Panc1 (cell line): Measurements from ENCODE around the gene TNK1. TPM values are rescaled to one million over a fixed set of nuclear protein-coding genes. Genes with fewer than 3 reads are reported as not detected.

Source experiments
- ATAC-seq: fragments of 200-7000 bp; cut with Tn5 transposase; 2 replicates; pipeline ENCODE4 v1.9.1; 2020; ENCODE audit warnings: mild to moderate bottlenecking, moderate library complexity
- BruUV-seq: library from RNA; stranded (reverse); fragments of 400-500 nt; replicated peaks from 2 replicates; lab custom pipeline; 2021; lab: Mats Ljungman, UMichigan
- CTCF ChIA-PET: fragments of 300-600 bp; sonication (Branson Sonifier 250); formaldehyde crosslinking; loops from one replicate; lab custom pipeline; 2022; ENCODE audit warnings: antibody characterized with exemption; lab: Charles Lee
- POLR2A ChIA-PET: fragments of 300-600 bp; sonication (Branson Sonifier 250); formaldehyde crosslinking; loops from one replicate; lab custom pipeline; 2022; ENCODE audit warnings: antibody characterized with exemption; lab: Charles Lee
- DNase-seq: peaks from one replicate; pipeline ENCODE4 v3.0.0-alpha.2; 2010; ENCODE audit warnings: low read depth, low spot score
- H3K27ac ChIP-seq: 2 replicates; pipeline ENCODE4 v1.5.1; 2011; ENCODE audit warnings: mild to moderate bottlenecking, low read length, inconsistent platforms
- H3K27me3 ChIP-seq: fragments of 200-500 bp; sonication (Bioruptor generic); 2 replicates; pipeline ENCODE4 v1.6.0; 2014; ENCODE audit warnings: low read length, inconsistent platforms; ENCODE audit not compliant: control insufficient read depth, insufficient read depth
- H3K36me3 ChIP-seq: fragments of 200-500 bp; sonication (Bioruptor generic); 2 replicates; pipeline ENCODE4 v1.5.1; 2014; ENCODE audit warnings: inconsistent platforms, mild to moderate bottlenecking, low read length, moderate library complexity; ENCODE audit not compliant: control insufficient read depth, insufficient read depth
- H3K4me1 ChIP-seq: 2 replicates; pipeline ENCODE4 v1.5.1; 2011; ENCODE audit warnings: inconsistent platforms, mild to moderate bottlenecking, low read length, moderate library complexity; ENCODE audit not compliant: control insufficient read depth, insufficient read depth
- H3K4me3 ChIP-seq, 2 experiments: 2 replicates each; pipeline ENCODE4 v1.5.1; 2011 to 2012; ENCODE audit warnings: low read depth in 2 of 2, low read length in 2 of 2, mild to moderate bottlenecking in 2 of 2, inconsistent platforms in 1 of 2, moderate library complexity in 1 of 2
- H3K9me3 ChIP-seq: fragments of 200-500 bp; sonication (Bioruptor generic); 2 replicates; pipeline ENCODE4 v1.5.1; 2014; ENCODE audit warnings: low read depth, mild to moderate bottlenecking, inconsistent platforms, low read length, moderate library complexity; ENCODE audit not compliant: control insufficient read depth, insufficient read depth
- POLR2AphosphoS5 ChIP-seq: IDR thresholded peaks from 2 replicates; pipeline ENCODE4 v1.6.1; 2012; ENCODE audit warnings: mild to moderate bottlenecking, low read depth, low read length, moderate library complexity
- SIN3A ChIP-seq: IDR thresholded peaks from 2 replicates; pipeline ENCODE4 v1.6.1; 2012; ENCODE audit warnings: low read depth, mild to moderate bottlenecking, low read length, moderate library complexity, borderline replicate concordance; ENCODE audit not compliant: insufficient read depth
- TCF7L2 ChIP-seq: IDR thresholded peaks from 2 replicates; pipeline ENCODE4 v1.6.1; 2011; ENCODE audit warnings: mild to moderate bottlenecking, low read depth, low read length, inconsistent platforms
- in situ Hi-C: cut with HindIII; loops from 2 replicates; pipeline ENCODE4 v1.10.0; 2016; ENCODE audit warnings: low sequenced_read_pairs, low pct_unique_long_range_greater_than_20kb
- intact Hi-C: fragments of 100-400 bp; cut with micrococcal nuclease; formaldehyde crosslinking; loops from one replicate; pipeline ENCODE4 v1.10.0; 2022; ENCODE audit not compliant: unreplicated experiment
- total RNA-seq: library from RNA; stranded (reverse); gene quantifications from one replicate; pipeline ENCODE4 v1.2.1, GENCODE V29; 2021; ENCODE audit not compliant: unreplicated experiment
- TF ChIP-seq, protein P1 (sequence below): fragments of 450-650 bp; IDR thresholded peaks from 2 replicates; pipeline ENCODE4 v1.5.1; 2017; ENCODE audit warnings: mild to moderate bottlenecking
- TF ChIP-seq, protein P2 (sequence below), 2 experiments: IDR thresholded peaks; 2 replicates each; pipeline ENCODE4 v1.6.1; 2011 to 2012; ENCODE audit warnings: low read depth in 2 of 2, control low read depth in 1 of 2, low read length in 1 of 2, mild to moderate bottlenecking in 1 of 2, moderate library complexity in 1 of 2; ENCODE audit not compliant: insufficient read depth in 1 of 2

Gene TNK1
- total RNA-seq, 1 experiment from 2014 or later, result 6.2 TPM

DNA sequence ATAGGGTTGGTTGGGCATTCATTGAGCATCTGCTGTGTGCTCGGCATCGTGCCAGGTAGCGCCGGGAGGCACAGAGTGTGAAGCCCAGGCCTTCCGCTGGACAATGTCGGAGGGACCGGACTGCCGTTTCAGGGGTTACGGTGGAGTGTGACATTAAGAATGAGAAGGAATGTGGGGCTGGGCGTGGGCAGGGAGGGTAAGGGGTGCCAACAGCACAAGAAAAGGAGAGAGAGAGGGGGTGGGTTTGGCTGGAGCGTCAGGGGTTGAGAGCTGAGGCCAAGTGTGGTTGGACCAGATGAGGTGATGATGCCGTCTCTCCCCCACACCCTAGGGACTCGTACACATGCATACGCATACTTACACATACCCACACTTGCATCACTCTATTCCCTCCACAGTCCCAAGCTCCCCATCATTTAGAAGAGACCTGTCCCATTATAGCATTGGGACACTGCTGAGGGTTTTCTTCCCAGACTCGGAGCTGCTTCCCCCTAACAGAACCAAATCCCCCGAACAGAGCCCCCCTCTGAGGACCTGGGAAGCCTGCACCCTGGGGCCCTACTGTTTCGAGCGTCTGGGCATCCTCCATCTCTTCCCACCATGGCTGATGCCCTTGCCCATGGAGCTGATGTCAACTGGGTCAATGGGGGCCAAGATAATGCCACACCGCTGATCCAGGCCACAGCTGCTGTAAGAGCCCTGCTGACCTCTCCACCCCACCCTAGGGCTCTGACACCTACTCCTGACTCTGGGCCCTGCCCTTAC is 32.2 kb upstream of the TNK1 start:
- Histone ChIP-seq H3K9me3 (no peaks in the 10 kb centered on the region), H3K4me3 (no peak overlapping the region), H3K36me3 (no peaks in the 10 kb centered on the region; the same call in 1 of the 2 replicates), H3K4me1 (peaks cover 9% of the 10 kb centered on the region), H3K27ac (no peak overlapping the region), H3K27me3 (no peaks in the 10 kb centered on the region)
- intact Hi-C loops (no loop called here), in situ Hi-C loops (no loop called here)
- ATAC-seq, result no peak
- POLR2A ChIA-PET, result no interaction called here
- no TSS peak for BruUV-seq
- DNase-seq, result no peak
- CTCF ChIA-PET, result no interaction called here
- TF ChIP-seq POLR2AphosphoS5 (no peak), SIN3A (no peak), TCF7L2 (no peak)
- TF ChIP-seq, protein P1, sequence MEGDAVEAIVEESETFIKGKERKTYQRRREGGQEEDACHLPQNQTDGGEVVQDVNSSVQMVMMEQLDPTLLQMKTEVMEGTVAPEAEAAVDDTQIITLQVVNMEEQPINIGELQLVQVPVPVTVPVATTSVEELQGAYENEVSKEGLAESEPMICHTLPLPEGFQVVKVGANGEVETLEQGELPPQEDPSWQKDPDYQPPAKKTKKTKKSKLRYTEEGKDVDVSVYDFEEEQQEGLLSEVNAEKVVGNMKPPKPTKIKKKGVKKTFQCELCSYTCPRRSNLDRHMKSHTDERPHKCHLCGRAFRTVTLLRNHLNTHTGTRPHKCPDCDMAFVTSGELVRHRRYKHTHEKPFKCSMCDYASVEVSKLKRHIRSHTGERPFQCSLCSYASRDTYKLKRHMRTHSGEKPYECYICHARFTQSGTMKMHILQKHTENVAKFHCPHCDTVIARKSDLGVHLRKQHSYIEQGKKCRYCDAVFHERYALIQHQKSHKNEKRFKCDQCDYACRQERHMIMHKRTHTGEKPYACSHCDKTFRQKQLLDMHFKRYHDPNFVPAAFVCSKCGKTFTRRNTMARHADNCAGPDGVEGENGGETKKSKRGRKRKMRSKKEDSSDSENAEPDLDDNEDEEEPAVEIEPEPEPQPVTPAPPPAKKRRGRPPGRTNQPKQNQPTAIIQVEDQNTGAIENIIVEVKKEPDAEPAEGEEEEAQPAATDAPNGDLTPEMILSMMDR, result no peak
- TF ChIP-seq, protein P2, sequence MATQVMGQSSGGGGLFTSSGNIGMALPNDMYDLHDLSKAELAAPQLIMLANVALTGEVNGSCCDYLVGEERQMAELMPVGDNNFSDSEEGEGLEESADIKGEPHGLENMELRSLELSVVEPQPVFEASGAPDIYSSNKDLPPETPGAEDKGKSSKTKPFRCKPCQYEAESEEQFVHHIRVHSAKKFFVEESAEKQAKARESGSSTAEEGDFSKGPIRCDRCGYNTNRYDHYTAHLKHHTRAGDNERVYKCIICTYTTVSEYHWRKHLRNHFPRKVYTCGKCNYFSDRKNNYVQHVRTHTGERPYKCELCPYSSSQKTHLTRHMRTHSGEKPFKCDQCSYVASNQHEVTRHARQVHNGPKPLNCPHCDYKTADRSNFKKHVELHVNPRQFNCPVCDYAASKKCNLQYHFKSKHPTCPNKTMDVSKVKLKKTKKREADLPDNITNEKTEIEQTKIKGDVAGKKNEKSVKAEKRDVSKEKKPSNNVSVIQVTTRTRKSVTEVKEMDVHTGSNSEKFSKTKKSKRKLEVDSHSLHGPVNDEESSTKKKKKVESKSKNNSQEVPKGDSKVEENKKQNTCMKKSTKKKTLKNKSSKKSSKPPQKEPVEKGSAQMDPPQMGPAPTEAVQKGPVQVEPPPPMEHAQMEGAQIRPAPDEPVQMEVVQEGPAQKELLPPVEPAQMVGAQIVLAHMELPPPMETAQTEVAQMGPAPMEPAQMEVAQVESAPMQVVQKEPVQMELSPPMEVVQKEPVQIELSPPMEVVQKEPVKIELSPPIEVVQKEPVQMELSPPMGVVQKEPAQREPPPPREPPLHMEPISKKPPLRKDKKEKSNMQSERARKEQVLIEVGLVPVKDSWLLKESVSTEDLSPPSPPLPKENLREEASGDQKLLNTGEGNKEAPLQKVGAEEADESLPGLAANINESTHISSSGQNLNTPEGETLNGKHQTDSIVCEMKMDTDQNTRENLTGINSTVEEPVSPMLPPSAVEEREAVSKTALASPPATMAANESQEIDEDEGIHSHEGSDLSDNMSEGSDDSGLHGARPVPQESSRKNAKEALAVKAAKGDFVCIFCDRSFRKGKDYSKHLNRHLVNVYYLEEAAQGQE (IDR thresholded peaks at IDR 0.05; ENCODE audit: insufficient read depth in 1 of 2, low read depth in 2 of 2, low read length in 1 of 2), result no peak

DNA sequence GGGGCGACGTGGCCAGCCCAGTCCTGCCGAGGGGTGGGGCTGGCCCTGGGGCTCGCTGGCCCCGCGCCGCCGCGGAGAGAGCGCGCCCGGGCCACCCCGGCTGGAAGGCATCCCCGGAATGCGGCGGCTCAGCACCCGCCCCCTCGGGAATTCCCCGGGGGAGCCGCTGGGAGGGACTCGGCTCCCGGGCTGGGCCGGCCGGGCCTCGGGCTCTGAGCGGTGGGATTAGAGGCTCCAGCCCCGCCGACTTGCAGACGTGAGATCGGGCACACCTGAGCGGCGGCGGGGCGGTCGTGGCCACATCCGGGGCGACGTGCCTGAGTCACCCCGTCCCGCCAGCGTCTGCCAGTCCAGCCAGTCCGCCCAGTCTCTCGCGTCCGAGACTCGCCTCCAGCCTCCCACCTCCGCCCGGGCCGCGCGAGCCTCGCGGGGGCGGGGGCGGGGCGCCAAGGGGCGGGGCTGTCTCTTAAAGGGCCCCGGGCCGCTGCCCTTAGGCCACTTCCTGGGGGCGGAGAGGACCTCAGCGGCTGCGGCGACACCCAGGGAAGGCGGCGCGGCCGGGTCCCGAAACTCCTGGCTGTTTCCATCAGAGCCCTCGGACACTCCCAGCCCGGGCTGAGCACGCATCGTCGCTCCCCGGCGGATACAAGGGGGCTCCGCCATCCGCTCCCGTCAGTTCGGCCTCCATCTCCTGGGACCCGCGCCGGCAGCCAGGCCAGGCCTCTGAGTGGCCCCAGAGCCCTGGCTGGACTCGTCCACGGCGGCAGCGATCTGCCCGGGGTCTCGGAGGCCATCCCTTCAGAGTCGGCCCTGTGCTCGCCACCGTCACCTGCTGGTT is 29.0 kb upstream of the TNK1 start, which contains the start of gene KCTD11:
TSS of gene KCTD11 (plus strand) at position 498 of the 838 bp plus-strand sequence.
- peak within 1 kb of the TSS; percentile 69 to 78 for H3K4me3 ChIP-seq
- in situ Hi-C loops, result no loop called here
- DNase-seq (no peak), ATAC-seq (peak; percentile 75)
- BruUV-seq, result no TSS peak
- no peak; the same call in 1 of the 2 replicates for TF ChIP-seq POLR2AphosphoS5
- peak; percentile 80; the same call in 1 of the 2 replicates for TF ChIP-seq SIN3A
- TF ChIP-seq, protein P2 (IDR thresholded peaks at IDR 0.05; ENCODE audit: insufficient read depth in 1 of 2, low read depth in 2 of 2, low read length in 1 of 2), result no peak
- TF ChIP-seq, protein P1, result peak; percentile 86
- CTCF ChIA-PET, result interaction anchor here (0.6 kb wide), 1 partner anchor 134 kb away, joined by 3 read pairs; no protein-coding TSS in a partner anchor
- intact Hi-C loops, result loop anchor here (10.0 kb wide), 1 partner anchor 83 kb away; the partner anchor contains the start of genes FGF11 and TMEM102
- H3K4me1 ChIP-seq, result peaks cover 9% of the 10 kb centered on the region
- no peaks in the 10 kb centered on the region; the same call in 1 of the 2 replicates for H3K36me3 ChIP-seq
- POLR2A ChIA-PET, result interaction anchor here (0.6 kb wide), 1 partner anchor 104 kb away, joined by 12 read pairs; no protein-coding TSS in a partner anchor
- H3K27ac ChIP-seq, result peak within 1 kb of the TSS; percentile 92
- H3K9me3 ChIP-seq, result no peaks in the 10 kb centered on the region
- no peaks in the 10 kb centered on the region for H3K27me3 ChIP-seq
